Suppressor macrophage treated with lipopolysaccharide for 1 hour (primary cell): Measurements from ENCODE around the gene RTN4IP1.
"Not testable (repeated sequence)": the region's sequence is repeated elsewhere in the genome, so short reads cannot be mapped to it uniquely, and the experiment has no call there.

Source experiments
- DNase-seq, 3 donors: peaks; one replicate each; pipeline ENCODE4 v3.0.0-alpha.2; 2020 to 2022

RTN4IP1 gene

GRCh38 chr6:106574741-106575458 lies 54.4 kb downstream of the RTN4IP1 start:
- peak; percentile 87 to 96 (median 91) for DNase-seq

- DNase-seq, result peak; percentile 66 to 85 (median 84)
Observed at GRCh38 chr6:106572875-106573585, 56.3 kb downstream of the RTN4IP1 start.

DNA sequence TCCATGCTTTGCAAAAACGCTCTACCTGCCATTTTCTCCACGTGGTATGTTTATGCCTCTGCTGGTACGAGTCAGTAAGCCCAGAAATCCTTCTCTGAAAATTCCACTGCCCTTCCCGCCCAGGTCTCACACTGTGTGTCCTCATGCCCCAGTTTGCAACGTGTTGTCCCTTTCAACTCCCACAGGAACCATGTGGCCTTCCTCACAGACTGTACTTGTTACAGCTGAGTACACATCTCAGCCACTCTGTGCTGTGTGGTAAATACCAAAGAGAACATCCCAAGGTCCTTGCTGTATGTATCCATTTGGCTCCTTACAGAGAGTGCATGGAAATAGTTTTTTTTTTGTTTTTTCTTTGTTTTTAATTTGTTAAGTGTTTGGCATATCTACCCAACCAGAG lies 56.9 kb downstream of the RTN4IP1 start:
- peak in 2 of 3 donors; percentile 37 for DNase-seq

DNA sequence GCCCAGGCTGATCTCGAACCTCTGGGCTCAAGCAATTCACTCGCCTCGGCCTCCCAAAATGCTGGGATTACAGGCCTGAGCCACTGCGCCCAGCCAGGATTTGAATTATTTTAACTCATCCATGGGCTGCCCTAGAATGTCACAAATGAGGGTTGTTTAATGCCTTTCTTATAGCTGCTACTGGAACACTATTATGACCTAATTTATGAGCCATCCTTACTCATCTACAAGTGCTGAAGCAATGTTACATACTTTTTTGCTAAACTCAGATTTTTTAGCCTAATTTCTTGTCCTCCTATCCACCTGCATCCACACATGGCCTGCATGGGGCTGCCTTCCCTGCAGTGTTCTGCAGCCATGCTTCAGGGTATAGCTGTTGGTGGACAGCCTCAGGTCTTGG lies 59.9 kb downstream of the RTN4IP1 start:
- DNase-seq, result no peak

- DNase-seq, result peak; percentile 52 to 68 (median 65)
Observed at GRCh38 chr6:106568530-106568929, 60.8 kb downstream of the RTN4IP1 start.

DNA sequence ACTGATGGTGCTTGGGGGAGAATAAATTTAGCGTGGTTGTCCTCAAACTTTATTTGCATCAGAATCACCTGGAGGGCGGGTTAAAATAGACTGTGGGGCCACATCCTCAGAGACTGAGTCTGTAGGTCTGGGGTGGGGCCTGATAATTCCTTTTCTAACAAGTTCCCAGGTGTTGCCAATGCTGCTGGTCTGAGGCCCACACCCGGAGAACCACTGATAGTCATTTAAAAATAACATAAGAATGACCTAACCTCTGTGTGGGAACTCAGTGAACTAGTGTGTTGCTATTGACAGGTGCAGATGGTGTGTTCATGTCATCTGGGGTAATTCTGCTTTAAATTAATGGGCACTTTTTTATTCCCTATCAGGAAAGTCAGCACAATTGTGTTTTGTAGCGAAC lies 64.8 kb downstream of the RTN4IP1 start:
- no peak for DNase-seq

DNA sequence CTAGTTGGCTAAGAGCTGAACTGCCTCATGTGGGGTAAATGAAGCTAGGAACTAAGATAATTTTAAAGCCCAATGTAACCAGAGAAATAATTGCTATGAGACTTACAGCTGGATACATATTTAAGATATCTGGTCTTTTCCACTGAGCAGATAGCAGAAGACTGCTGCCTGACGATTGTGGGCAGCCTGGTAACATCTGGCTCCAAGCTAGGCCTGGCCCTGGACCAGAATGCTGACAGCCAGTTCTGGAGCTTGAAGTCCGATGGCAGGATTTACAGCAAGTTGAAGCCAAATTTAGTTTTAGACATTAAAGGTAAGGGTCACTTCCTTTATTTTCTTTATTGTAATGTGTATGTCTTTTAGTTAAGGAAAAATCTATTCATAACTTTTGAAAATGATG lies 65.7 kb downstream of the RTN4IP1 start:
- no peak for DNase-seq

DNA sequence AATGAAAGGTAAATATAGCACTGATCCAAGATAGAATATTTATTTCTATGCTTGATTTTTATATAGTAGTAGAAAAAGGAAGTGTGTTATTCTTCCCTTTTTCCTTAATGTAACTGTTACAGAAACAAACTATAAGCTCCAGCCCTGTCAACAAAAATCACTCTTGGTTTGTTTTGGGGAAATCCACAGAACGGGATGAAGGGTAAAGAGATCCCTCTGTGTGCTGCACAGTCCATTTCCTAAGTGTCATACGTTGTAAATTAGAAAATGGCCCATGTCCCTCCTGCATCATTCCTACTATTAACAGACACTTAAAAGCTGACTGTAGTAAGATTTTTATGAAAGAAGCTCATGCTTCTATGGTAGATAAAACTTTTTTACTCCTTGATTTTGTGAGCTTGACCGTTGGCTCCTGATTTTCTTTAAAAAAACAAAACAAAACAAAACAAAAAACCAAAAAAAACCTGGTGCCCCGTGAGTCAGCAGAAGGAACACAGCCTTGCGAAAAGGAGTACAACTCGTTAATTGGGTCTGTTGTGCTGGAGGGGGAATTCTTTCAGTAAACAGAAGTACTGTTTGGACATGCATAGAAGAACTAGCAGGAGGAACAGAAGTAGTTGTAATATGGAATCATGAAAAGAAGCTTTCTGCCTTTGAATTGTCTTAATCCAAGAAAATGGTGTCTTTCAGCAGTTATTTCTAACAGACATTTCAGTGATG lies 67.5 kb downstream of the RTN4IP1 start:
- peak; percentile 78 to 88 (median 87) for DNase-seq

DNA sequence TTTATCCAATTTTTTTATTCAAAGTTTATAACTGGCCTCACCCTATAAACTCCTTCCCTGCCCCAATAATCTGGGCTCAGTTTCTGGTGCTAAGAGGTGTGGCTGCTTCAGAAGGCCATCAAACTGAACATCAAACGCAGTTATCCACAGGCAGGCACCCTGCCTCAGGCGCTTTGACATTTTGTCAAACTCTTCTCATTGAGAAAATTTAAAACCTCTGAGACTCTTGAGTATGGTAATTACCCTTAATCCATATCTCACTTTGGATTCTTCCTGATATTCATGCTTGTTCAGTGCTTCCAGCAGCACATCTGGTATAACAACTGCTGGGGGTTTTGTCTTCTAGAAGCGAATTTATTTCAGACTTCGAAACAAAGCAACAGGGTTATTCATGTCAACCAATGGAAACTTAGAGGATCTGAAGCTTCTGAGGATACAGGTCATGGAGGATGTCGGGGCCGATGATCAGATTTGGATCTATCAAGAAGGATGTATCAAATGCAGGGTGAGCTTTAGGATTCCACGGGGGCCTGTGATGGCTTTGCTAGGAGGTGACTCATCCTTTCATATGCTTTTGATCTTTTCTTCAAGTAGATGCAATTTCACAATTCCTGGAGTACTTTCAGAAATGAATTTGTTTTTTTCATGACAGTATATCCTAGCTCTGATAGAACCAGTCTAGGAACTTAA lies 68.2 kb downstream of the RTN4IP1 start:
- DNase-seq, result peak; percentile 61 to 76 (median 76)

DNA sequence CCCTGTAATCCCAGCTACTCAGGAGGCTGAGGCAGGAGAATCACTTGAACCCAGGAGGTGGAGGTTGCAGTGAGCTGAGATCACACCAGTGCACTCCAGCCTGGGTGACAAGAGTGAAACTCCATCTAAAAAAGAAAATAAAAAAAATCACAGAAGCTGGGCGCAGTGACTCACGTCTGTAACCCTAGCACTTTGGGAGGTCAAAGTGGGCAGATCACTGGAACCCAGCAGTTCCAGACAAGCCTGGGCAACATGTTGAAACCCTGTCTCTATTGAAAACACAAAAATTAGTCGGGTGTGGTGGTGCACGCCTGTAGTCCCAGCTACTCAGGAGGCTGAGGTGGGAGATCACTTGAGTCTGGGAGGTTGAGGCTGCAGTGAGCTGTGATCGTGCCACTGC lies 69.6 kb downstream of the RTN4IP1 start:
- DNase-seq, result peak; percentile 42 to 46 (median 44)

- DNase-seq, result no peak
Observed at GRCh38 chr6:106558364-106558763, 70.9 kb downstream of the RTN4IP1 start.

- DNase-seq, result peak; percentile 76 to 85 (median 84)
Observed at GRCh38 chr6:106557837-106558236, 71.5 kb downstream of the RTN4IP1 start.

DNA sequence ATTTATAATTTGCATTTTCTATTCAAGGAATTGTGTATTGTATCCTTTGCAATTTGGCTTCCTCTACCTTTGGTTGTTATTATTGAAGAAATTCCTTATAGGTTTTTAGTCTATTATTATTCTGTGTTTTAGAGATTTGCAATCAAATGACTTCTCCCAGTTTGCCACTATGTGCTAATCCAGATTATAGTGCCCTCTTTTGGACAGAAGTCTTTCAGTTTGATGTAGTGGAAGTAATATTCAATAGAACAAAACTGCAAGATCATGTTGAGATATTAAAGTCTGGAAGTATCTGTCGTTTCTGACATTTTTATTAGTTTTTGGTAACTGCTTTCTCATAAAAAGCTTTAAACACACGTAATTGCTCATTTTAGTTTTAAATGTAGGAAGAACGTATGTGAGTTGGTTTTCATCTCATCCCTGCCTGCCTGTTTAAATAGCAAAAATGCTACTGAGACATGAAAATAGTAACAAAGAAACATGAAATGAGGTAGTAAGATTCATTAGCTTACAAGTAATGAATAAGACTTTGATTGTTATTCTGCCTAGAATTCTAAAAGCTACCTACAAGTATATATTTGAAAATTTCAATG lies 72.8 kb downstream of the RTN4IP1 start:
- DNase-seq, result peak; percentile 39 to 61 (median 59)

DNA sequence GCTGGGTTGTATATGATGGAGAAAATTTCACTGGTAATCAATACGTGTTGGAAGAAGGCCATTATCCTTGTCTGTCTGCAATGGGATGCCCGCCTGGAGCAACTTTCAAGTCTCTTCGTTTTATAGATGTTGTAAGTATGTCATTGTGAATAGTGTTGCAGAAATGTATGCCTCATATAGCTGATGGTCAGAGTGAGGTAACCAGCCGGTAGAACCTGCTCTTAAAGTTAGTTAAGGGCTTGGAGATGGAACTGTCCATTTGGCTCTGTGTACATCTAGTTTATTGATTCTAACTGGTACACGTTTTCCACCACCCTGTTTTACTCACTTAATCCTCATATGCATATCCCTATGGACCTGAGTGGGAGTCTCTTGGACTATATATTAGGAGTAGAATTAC lies 73.5 kb downstream of the RTN4IP1 start:
- DNase-seq, result no peak

GRCh38 chr6:106553440-106553839 lies 75.9 kb downstream of the RTN4IP1 start:
- DNase-seq, result no peak

DNA sequence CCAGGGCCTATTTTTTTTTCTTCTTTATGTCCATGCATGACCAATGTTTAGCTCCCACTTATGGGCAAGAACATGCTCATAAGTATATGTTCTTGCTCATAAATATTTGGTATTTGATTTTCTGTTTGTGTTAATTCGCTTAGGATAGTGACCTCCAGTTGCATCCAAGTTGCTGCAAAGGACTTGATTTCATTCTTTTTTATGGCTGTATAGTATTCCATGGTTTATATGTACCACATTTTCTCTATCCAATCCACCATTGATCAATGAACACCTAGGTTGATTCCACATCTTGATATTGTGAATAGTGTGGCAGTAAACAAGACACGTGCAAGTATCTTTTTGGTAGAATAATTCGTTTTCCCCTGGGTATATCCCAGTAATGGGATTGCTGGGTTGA lies 78.1 kb downstream of the RTN4IP1 start:
- DNase-seq, result no peak

GRCh38 chr6:106549521-106549920 lies 79.8 kb downstream of the RTN4IP1 start:
- DNase-seq, result no peak

DNA sequence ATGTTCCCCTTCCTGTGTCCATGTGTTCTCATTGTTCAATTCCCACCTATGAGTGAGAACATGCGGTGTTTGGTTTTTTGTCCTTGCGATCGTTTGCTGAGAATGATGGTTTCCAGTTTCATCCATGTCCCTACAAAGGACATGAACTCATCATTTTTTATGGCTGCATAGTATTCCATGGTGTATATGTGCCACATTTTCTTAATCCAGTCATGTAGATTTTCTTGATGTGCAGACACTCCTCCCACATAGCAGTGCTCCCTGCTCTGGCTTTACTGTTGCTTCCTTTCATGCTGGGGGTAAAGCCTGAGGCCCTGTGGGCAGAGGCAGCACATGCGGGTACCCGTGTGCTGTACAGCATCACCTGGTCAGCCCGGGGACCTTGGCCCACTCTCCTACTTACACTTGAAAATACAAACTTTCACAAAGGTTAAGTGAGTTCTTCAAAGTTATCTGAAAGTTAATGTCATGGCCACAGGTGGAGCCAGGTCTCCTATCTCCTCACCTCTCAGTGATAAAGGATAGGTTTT lies 80.3 kb downstream of the RTN4IP1 start:
- not testable (repeated sequence) for DNase-seq

- peak in 2 of 3 donors; percentile 14 to 50 for DNase-seq
Observed at GRCh38 chr6:106547601-106548453, 81.5 kb downstream of the RTN4IP1 start.

GRCh38 chr6:106546691-106547414 lies 82.4 kb downstream of the RTN4IP1 start:
- peak; percentile 53 to 76 (median 70) for DNase-seq

DNA sequence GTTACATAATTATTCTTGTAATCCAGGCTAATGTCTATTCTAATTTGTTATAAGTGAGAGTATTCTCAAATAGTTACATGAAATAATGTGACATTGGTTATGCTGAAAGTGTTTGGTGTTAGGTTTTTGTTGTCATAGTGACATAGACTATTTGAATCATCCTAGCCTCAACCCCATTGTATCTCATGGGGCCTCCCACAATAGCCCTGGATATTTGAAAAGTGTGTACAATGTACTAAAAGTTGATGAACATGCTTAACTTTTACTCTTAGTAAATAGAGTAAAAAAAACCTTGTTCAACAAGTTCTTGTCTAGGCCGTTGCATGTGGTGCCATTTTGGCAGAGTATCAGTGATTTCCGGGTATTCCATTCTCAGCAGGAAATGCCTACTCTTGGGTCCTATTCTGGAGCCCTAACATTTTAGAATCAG lies 83.0 kb downstream of the RTN4IP1 start:
- no peak for DNase-seq
